Esophagus muscularis mucosa (tissue), 4 donors: ENCODE measurements around the gene COG4. TPM values are rescaled to one million over a fixed set of nuclear protein-coding genes. Genes with fewer than 3 reads are reported as not detected.

ENCODE experiments used
- DNase-seq: peaks from one replicate; pipeline ENCODE4 v3.0.0-alpha.2; 2017; ENCODE audit errors: extremely low spot score
- H3K27ac ChIP-seq, 4 donors: fragments of 200-600 bp; sonication (generic); replicated peaks in 1 of 4; 1 replicate in 3 of 4; 2 replicates in 1 of 4; pipeline ENCODE4 v1.5.1; 2016 to 2019; ENCODE audit warnings: mild to moderate bottlenecking in 1 of 4
- H3K27me3 ChIP-seq, 4 donors: fragments of 200-600 bp; sonication (generic); one replicate each; pipeline versions ENCODE4 v1.5.1 to v1.6.0; 2016 to 2019
- H3K36me3 ChIP-seq, 4 donors: fragments of 200-600 bp; sonication (generic); one replicate each; pipeline ENCODE4 v1.5.1; 2016 to 2019
- H3K4me1 ChIP-seq, 4 donors: fragments of 200-600 bp; sonication (generic); one replicate each; pipeline ENCODE4 v1.5.1; 2016 to 2019
- H3K4me3 ChIP-seq, 4 donors: fragments of 200-600 bp; sonication (generic); 1 replicate in 2 of 4; 2 replicates in 2 of 4; pipeline ENCODE4 v1.5.1; 2016 to 2019; ENCODE audit warnings: mild to moderate bottlenecking in 4 of 4, moderate library complexity in 1 of 4
- H3K9me3 ChIP-seq, 4 donors: fragments of 200-600 bp; sonication (generic); 1 replicate in 3 of 4; 2 replicates in 1 of 4; pipeline ENCODE4 v1.5.1; 2016 to 2019
- CTCF ChIP-seq, 3 experiments: fragments of 200-600 bp in 2 of 3; fragments of 450-650 bp in 1 of 3; sonication (generic) in 2 of 3; IDR thresholded peaks; one replicate each; pipeline ENCODE4 v1.5.1; 2017 to 2019; ENCODE audit warnings: antibody characterized with exemption in 3 of 3, mild to moderate bottlenecking in 2 of 3, moderate library complexity in 1 of 3
- EP300 ChIP-seq: sonication (generic); formaldehyde crosslinking; IDR thresholded peaks from one replicate; pipeline ENCODE4 v1.6.1; 2017; ENCODE audit warnings: antibody characterized with exemption
- POLR2A ChIP-seq: fragments of 450-650 bp; IDR thresholded peaks from one replicate; pipeline ENCODE4 v1.6.1; 2017; ENCODE audit warnings: antibody characterized with exemption, moderate library complexity, mild to moderate bottlenecking, low read depth
- POLR2AphosphoS5 ChIP-seq, 2 donors: sonication (generic); formaldehyde crosslinking; IDR thresholded peaks; one replicate each; pipeline ENCODE4 v1.6.1; 2017; ENCODE audit warnings: antibody characterized with exemption in 2 of 2
- WGBS: methylation state at CpG from one replicate; pipeline ENCODE4 v1.1.5; 2018; 5-methylcytosine and 5-hydroxymethylcytosine counted together
- intact Hi-C: fragments of 100-400 bp; cut with DNase I; formaldehyde crosslinking; loops from one replicate; pipeline ENCODE4 v1.15.1; 2023
- total RNA-seq, 4 donors: library from RNA; depleted of rRNA; stranded (reverse); fragments of >200 nt; gene quantifications; one replicate each; pipeline versions ENCODE4 v1.1.0 to v1.2.1, GENCODE V29; 2016

Gene COG4
- total RNA-seq, 4 donors from 2014 or later: 30.6 to 40.0 (median 35.8) TPM

GRCh38 chr16:70448075-70448474 is 75.3 kb downstream of the COG4 start:
- Histone ChIP-seq H3K9me3 (no peaks in the 10 kb centered on the region), H3K27me3 (peaks cover 0 to 7% (median 0%) of the 10 kb centered on the region in 4 donors), H3K27ac (no peak overlapping the region), H3K4me3 (no peak overlapping the region), H3K36me3 (no peaks in the 10 kb centered on the region), H3K4me1 (peaks cover 0 to 8% (median 5%) of the 10 kb centered on the region in 4 donors)
- intact Hi-C loops: no loop called here
- WGBS: 83% methylated on average over 6 of the region's 6 CpGs
- no peak for DNase-seq
- TF ChIP-seq POLR2AphosphoS5 (IDR thresholded peaks at IDR 0.05) (no peak), POLR2A (no peak), EP300 (no peak), CTCF (IDR thresholded peaks at IDR 0.05) (no peak)

- H3K27me3 ChIP-seq: no peaks in the 10 kb centered on the region
- peaks cover 5 to 9% (median 6%) of the 10 kb centered on the region in 4 donors for H3K4me1 ChIP-seq
- H3K36me3 ChIP-seq: no peaks in the 10 kb centered on the region
- H3K9me3 ChIP-seq: no peaks in the 10 kb centered on the region
- H3K27ac ChIP-seq: no peak overlapping the region
- intact Hi-C loops: no loop called here
- 86% methylated on average over 4 of the region's 4 CpGs for WGBS
- H3K4me3 ChIP-seq: no peak overlapping the region
- TF ChIP-seq POLR2AphosphoS5 (IDR thresholded peaks at IDR 0.05): no peak
- no peak for TF ChIP-seq EP300
- TF ChIP-seq POLR2A: no peak
- no peak for TF ChIP-seq CTCF (IDR thresholded peaks at IDR 0.05)
- DNase-seq: no peak
Measured at GRCh38 chr16:70444249-70445063, 78.9 kb downstream of the COG4 start.

- TF ChIP-seq POLR2AphosphoS5 (IDR thresholded peaks at IDR 0.05): no peak
- TF ChIP-seq POLR2A: no peak
- TF ChIP-seq CTCF (IDR thresholded peaks at IDR 0.05): no peak
- TF ChIP-seq EP300: no peak
- H3K4me3 ChIP-seq: no peak overlapping the region
- 94% methylated on average over 7 of the region's 7 CpGs for WGBS
- intact Hi-C loops: no loop called here
- H3K27ac ChIP-seq: no peak overlapping the region
- no peaks in the 10 kb centered on the region for H3K9me3 ChIP-seq
- peaks cover 10 to 20% (median 18%) of the 10 kb centered on the region in 4 donors for H3K4me1 ChIP-seq
- no peaks in the 10 kb centered on the region for H3K27me3 ChIP-seq
- H3K36me3 ChIP-seq: no peaks in the 10 kb centered on the region
- DNase-seq: no peak
Measured at GRCh38 chr16:70442344-70442743, 81.0 kb downstream of the COG4 start.

- intact Hi-C loops: no loop called here
- Histone ChIP-seq H3K4me1 (peaks cover 18 to 28% (median 26%) of the 10 kb centered on the region in 4 donors), H3K9me3 (no peaks in the 10 kb centered on the region), H3K27ac (no peak overlapping the region), H3K36me3 (no peaks in the 10 kb centered on the region), H3K27me3 (no peaks in the 10 kb centered on the region), H3K4me3 (no peak overlapping the region)
- no peak for TF ChIP-seq CTCF (IDR thresholded peaks at IDR 0.05)
- no peak for TF ChIP-seq POLR2A
- no peak for TF ChIP-seq EP300
- TF ChIP-seq POLR2AphosphoS5 (IDR thresholded peaks at IDR 0.05): no peak
- DNase-seq: no peak
- 93% methylated on average over 8 of the region's 8 CpGs for WGBS
Measured at GRCh38 chr16:70441406-70441990, 81.9 kb downstream of the COG4 start.
